ENCODE measurements around the gene PCNA.
"Not testable (repeated sequence)": the region's sequence is repeated elsewhere in the genome, so short reads cannot be mapped to it uniquely, and the experiment has no call there.

Gene PCNA

DNA sequence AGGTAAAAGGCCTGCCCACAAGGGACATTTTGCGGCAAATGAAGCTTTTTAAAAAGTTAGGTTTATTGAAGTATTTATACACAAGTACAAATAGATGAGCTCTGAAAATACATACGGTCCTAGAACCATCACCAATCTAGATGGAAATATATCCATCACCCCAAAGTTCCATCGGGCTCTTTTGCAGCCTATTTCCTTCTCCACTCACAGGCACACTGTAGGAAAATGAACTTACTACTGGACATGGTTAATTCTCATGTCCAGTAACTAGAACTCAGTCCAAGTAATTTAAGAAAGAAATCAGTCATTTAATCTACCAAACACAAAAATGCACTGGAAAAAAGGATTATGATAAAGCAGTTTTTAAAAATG, 6.2 kb downstream of the PCNA start:
- TF ChIP-seq, protein P1, sequence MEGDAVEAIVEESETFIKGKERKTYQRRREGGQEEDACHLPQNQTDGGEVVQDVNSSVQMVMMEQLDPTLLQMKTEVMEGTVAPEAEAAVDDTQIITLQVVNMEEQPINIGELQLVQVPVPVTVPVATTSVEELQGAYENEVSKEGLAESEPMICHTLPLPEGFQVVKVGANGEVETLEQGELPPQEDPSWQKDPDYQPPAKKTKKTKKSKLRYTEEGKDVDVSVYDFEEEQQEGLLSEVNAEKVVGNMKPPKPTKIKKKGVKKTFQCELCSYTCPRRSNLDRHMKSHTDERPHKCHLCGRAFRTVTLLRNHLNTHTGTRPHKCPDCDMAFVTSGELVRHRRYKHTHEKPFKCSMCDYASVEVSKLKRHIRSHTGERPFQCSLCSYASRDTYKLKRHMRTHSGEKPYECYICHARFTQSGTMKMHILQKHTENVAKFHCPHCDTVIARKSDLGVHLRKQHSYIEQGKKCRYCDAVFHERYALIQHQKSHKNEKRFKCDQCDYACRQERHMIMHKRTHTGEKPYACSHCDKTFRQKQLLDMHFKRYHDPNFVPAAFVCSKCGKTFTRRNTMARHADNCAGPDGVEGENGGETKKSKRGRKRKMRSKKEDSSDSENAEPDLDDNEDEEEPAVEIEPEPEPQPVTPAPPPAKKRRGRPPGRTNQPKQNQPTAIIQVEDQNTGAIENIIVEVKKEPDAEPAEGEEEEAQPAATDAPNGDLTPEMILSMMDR (IDR thresholded peaks at IDR 0.05) = no peak
- H3K27me3 ChIP-seq = no peaks in the 10 kb centered on the region
- peaks cover 24 to 34% of the 10 kb centered on the region in 2 experiments for H3K4me1 ChIP-seq (ENCODE audit: control insufficient read depth in 1 of 2, insufficient read depth in 1 of 2, low read depth in 1 of 2, low read length in 1 of 2)
- peak overlapping the region; percentile 93 for H3K27ac ChIP-seq
- peak overlapping the region; percentile 94 to 98 for H3K4me3 ChIP-seq (ENCODE audit: low read depth in 1 of 2, low read length in 1 of 2)
- no peaks in the 10 kb centered on the region for H3K36me3 ChIP-seq
- H3K9me3 ChIP-seq = no peaks in the 10 kb centered on the region

DNA sequence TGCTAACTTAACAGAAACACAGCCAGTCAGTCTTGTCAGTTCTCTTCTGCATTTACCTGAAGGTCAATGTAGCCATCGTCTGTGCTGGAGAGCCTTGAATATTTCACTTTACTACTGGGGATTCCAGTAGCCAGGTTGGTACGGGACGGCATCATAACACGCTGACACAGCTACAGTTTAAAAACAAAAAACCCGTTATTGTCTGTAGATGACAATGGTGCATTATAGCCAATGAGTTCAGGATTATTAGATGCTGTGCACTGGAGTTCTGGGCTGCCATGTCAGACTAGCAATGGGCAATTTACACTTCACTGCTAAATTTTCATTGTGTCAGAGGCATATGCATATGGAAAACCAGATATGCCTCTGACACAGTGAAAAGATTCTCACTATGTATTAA, 10.5 kb downstream of the PCNA start:
- H3K9me3 ChIP-seq = no peaks in the 10 kb centered on the region
- peaks cover 30% of the 10 kb centered on the region for H3K36me3 ChIP-seq
- peaks cover 17 to 21% of the 10 kb centered on the region in 2 experiments for H3K4me1 ChIP-seq (ENCODE audit: control insufficient read depth in 1 of 2, insufficient read depth in 1 of 2, low read depth in 1 of 2, low read length in 1 of 2)
- TF ChIP-seq, protein P1 (IDR thresholded peaks at IDR 0.05) = no peak
- no peak overlapping the region for H3K4me3 ChIP-seq (ENCODE audit: low read depth in 1 of 2, low read length in 1 of 2)
- H3K27me3 ChIP-seq = no peaks in the 10 kb centered on the region
- H3K27ac ChIP-seq = no peak overlapping the region

DNA sequence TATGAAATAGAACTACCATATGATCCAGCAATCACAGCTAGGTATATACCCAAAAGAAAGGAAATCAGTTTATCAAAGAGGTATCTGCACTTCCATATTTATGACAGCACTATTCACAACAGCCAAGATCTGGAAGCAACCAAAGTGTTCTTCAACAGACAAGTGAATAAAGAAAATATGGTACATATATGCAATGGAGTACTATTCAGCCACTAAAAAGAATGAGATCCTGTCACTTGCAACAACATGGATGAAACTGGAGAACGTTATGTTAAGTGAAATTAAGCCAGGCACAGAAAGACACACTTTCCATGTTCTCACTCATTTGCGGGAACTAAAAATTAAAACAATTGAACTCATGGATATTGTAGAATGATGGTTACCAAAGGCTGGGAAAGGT, 15.3 kb downstream of the PCNA start:
- Histone ChIP-seq H3K4me3 (ENCODE audit: low read depth in 1 of 2, low read length in 1 of 2) (no peak overlapping the region), H3K27me3 (no peaks in the 10 kb centered on the region), H3K9me3 (no peaks in the 10 kb centered on the region), H3K36me3 (peaks cover 41% of the 10 kb centered on the region), H3K4me1 (ENCODE audit: control insufficient read depth in 1 of 2, insufficient read depth in 1 of 2, low read depth in 1 of 2, low read length in 1 of 2) (peaks cover 0 to 9% of the 10 kb centered on the region in 2 experiments), H3K27ac (no peak overlapping the region)
- TF ChIP-seq, protein P1 (IDR thresholded peaks at IDR 0.05) = no peak

DNA sequence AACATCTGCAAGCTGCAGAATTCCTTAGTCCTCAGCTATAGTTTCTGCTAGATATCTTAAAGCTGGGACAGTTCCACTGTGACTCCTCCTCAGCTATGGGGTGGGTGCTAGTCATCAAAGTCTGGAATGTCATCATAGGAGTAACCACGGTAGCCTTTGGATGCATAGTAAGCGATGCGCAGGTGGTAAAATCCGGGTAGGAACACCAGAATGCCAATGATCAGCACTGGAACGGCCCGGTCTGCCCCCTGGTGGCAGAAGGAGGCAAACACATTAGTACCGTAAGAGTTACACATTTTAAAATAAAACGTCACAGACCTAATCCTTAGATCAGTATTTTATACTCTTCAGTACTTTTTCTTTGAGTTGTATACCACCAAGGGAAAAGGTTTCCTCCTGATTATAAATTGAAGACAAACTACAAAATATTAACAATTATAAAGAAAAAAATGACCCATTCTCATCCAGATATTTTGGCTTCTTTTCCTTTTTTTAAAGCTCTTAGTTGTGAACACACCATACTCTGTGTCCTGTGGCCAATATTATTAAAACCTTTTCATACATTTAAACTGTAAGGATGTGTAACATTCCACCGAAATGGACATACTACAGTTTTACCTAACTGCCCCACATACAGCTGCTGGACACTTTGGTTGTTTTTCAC, 18.9 kb downstream of the PCNA start:
- Histone ChIP-seq H3K36me3 (peaks cover 30% of the 10 kb centered on the region), H3K9me3 (no peaks in the 10 kb centered on the region), H3K27me3 (no peaks in the 10 kb centered on the region), H3K4me1 (ENCODE audit: control insufficient read depth in 1 of 2, insufficient read depth in 1 of 2, low read depth in 1 of 2, low read length in 1 of 2) (peaks cover 0 to 9% of the 10 kb centered on the region in 2 experiments), H3K4me3 (ENCODE audit: low read depth in 1 of 2, low read length in 1 of 2) (no peak overlapping the region), H3K27ac (peak overlapping the region; percentile 72)
- TF ChIP-seq, protein P1 (IDR thresholded peaks at IDR 0.05) = peak; percentile 91

DNA sequence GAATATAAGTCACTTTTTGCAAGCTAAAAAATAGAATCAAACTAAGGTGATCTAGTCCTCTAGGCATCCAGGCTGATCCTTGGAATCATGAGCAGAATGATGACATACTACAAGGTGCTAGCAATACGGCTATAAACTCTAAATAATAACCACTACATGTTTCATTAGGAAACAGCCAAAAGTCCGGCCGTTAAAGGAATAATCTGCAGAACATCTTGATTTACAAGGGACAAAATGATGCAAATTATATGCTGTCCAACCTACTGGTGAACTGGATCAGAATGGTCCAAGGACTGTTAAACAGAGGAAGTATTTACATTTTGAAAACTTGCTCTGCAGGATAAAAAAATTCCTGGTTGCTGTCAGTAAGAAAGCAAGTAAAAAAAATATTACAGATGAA, 19.8 kb downstream of the PCNA start:
- Histone ChIP-seq H3K27ac (peak overlapping the region; percentile 72), H3K36me3 (peaks cover 21% of the 10 kb centered on the region)
- H3K27me3 ChIP-seq; H3K4me3 ChIP-seq (ENCODE audit: low read depth in 1 of 2, low read length in 1 of 2); H3K4me1 ChIP-seq (ENCODE audit: control insufficient read depth in 1 of 2, insufficient read depth in 1 of 2, low read depth in 1 of 2, low read length in 1 of 2); H3K9me3 ChIP-seq: not testable (repeated sequence)

DNA sequence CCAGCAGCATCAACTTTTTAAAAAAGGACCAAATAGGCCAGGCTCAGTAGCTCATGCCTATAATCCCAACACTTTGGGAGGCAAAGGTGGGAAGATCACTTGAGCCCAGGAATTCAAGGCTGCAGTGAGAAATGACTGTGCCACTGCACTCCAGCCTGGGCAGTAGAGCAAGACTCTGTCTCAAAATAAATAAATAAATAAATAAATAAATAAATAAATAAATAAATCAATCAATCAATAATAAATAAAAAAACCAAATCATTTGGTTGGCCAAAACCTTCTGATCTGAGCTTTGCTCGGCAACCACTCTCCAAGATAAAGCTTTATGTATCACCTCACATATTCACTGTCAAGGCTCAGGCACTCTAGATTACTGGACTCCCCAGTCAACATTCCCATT, 20.7 kb downstream of the PCNA start:
- Histone ChIP-seq H3K27ac (peak overlapping the region; percentile 72), H3K36me3 (peaks cover 13% of the 10 kb centered on the region)
- H3K4me1 ChIP-seq (ENCODE audit: control insufficient read depth in 1 of 2, insufficient read depth in 1 of 2, low read depth in 1 of 2, low read length in 1 of 2); H3K27me3 ChIP-seq; H3K9me3 ChIP-seq; H3K4me3 ChIP-seq (ENCODE audit: low read depth in 1 of 2, low read length in 1 of 2): not testable (repeated sequence)
